NCI-H2107 treated with DMSO at 0.1 percent for 48 hours (cell line): ENCODE data around the gene BLVRA.
"Not testable (repeated sequence)": the region's sequence is repeated elsewhere in the genome, so short reads cannot be mapped to it uniquely, and the experiment has no call there.

Experiments used
- DNase-seq: peaks from one replicate; lab custom pipeline; 2025; ENCODE audit not compliant: unreplicated experiment; lab: John Stamatoyannopoulos, UW

Gene BLVRA

GRCh38 chr7:43799605-43800004 lies 41.1 kb downstream of the BLVRA start:
- DNase-seq, result no peak

GRCh38 chr7:43803865-43804264 lies 45.4 kb downstream of the BLVRA start:
- DNase-seq, result no peak

- no peak for DNase-seq
Observed at GRCh38 chr7:43808410-43808809, 49.9 kb downstream of the BLVRA start.

GRCh38 chr7:43810195-43810941 lies 51.9 kb downstream of the BLVRA start:
- DNase-seq, result not testable (repeated sequence)

GRCh38 chr7:43815373-43815772 lies 56.9 kb downstream of the BLVRA start:
- no peak for DNase-seq

GRCh38 chr7:43816046-43816797 lies 57.7 kb downstream of the BLVRA start:
- DNase-seq, result not testable (repeated sequence)

GRCh38 chr7:43823425-43823824 lies 64.9 kb downstream of the BLVRA start:
- not testable (repeated sequence) for DNase-seq

GRCh38 chr7:43823941-43824340 lies 65.5 kb downstream of the BLVRA start:
- no peak for DNase-seq

- DNase-seq, result not testable (repeated sequence)
Observed at GRCh38 chr7:43824513-43824912, 66.0 kb downstream of the BLVRA start.

- DNase-seq, result no peak
Observed at GRCh38 chr7:43824963-43825362, 66.5 kb downstream of the BLVRA start.

GRCh38 chr7:43825391-43825808 lies 66.9 kb downstream of the BLVRA start:
- DNase-seq, result no peak

GRCh38 chr7:43830917-43831316 lies 72.4 kb downstream of the BLVRA start:
- not testable (repeated sequence) for DNase-seq

GRCh38 chr7:43834463-43835251 lies 76.2 kb downstream of the BLVRA start:
- no peak for DNase-seq

- no peak for DNase-seq
Observed at GRCh38 chr7:43838201-43838658, 79.8 kb downstream of the BLVRA start.

GRCh38 chr7:43843296-43843695 lies 84.8 kb downstream of the BLVRA start:
- DNase-seq, result no peak

- DNase-seq, result no peak
Observed at GRCh38 chr7:43844257-43844656, 85.8 kb downstream of the BLVRA start.

- DNase-seq, result no peak
Observed at GRCh38 chr7:43844662-43845061, 86.2 kb downstream of the BLVRA start.

GRCh38 chr7:43847496-43847895 lies 89.0 kb downstream of the BLVRA start:
- DNase-seq, result no peak

GRCh38 chr7:43849047-43849446 lies 90.6 kb downstream of the BLVRA start:
- no peak for DNase-seq

- DNase-seq, result no peak
Observed at GRCh38 chr7:43850348-43851116, 92.1 kb downstream of the BLVRA start.

- DNase-seq, result no peak
Observed at GRCh38 chr7:43851805-43852204, 93.3 kb downstream of the BLVRA start.
